Mesenchymal stem cell (in vitro differentiated cells and primary cell): ENCODE measurements around the gene ZNF362.

Experiments
- DNase-seq: peaks from one replicate; pipeline ENCODE4 v3.0.0-alpha.2; 2013
- H2AFZ ChIP-seq: one replicate; pipeline ENCODE4 v1.6.1; 2013; ENCODE audit warnings: low read depth, mild to moderate bottlenecking, control low read depth, inconsistent platforms, low read length, moderate library complexity
- H2AK5ac ChIP-seq: 2 replicates; pipeline ENCODE4 v1.6.1; 2013; ENCODE audit warnings: low read length, moderate library complexity, mild to moderate bottlenecking, inconsistent platforms; ENCODE audit not compliant: severe bottlenecking
- H2BK120ac ChIP-seq: one replicate; pipeline ENCODE4 v1.6.1; 2013; ENCODE audit warnings: low read depth, mild to moderate bottlenecking, inconsistent platforms, low read length, moderate library complexity
- H2BK12ac ChIP-seq, 2 experiments: one replicate each; pipeline ENCODE4 v1.6.1; 2013; ENCODE audit warnings: inconsistent platforms in 2 of 2, low read length in 2 of 2, mild to moderate bottlenecking in 2 of 2, moderate library complexity in 2 of 2, control low read depth in 1 of 2
- H2BK15ac ChIP-seq: one replicate; pipeline ENCODE4 v1.6.1; 2013; ENCODE audit warnings: mild to moderate bottlenecking, low read depth, inconsistent platforms; ENCODE audit not compliant: poor library complexity, severe bottlenecking
- H2BK5ac ChIP-seq: 2 replicates; pipeline ENCODE4 v1.6.1; 2013; ENCODE audit warnings: low read depth, mild to moderate bottlenecking, low read length, control low read depth, inconsistent platforms; ENCODE audit not compliant: poor library complexity, severe bottlenecking
- H3K14ac ChIP-seq, 2 experiments: one replicate each; pipeline ENCODE4 v1.6.1; 2013; ENCODE audit warnings: inconsistent platforms in 2 of 2, low read length in 2 of 2, control low read depth in 1 of 2, mild to moderate bottlenecking in 1 of 2, moderate library complexity in 1 of 2
- H3K18ac ChIP-seq, 2 experiments: one replicate each; pipeline ENCODE4 v1.6.1; 2013; ENCODE audit warnings: inconsistent platforms in 2 of 2, low read length in 2 of 2, control low read depth in 1 of 2, low read depth in 1 of 2, mild to moderate bottlenecking in 1 of 2
- H3K23ac ChIP-seq, 2 experiments: one replicate each; pipeline ENCODE4 v1.6.1; 2013; ENCODE audit warnings: inconsistent platforms in 2 of 2, low read length in 2 of 2, mild to moderate bottlenecking in 2 of 2, moderate library complexity in 2 of 2, control low read depth in 1 of 2
- H3K27ac ChIP-seq: 2 replicates; pipeline ENCODE4 v1.5.1; 2013; ENCODE audit warnings: mild to moderate bottlenecking, moderate library complexity, low read length, control low read depth, inconsistent platforms; ENCODE audit not compliant: poor library complexity, severe bottlenecking
- H3K27me3 ChIP-seq, 2 experiments: 2 replicates each; pipeline versions ENCODE4 v1.6.1 to v1.7.0; 2013; ENCODE audit warnings: low read length in 2 of 2, mild to moderate bottlenecking in 2 of 2, moderate library complexity in 2 of 2, control low read depth in 1 of 2, inconsistent platforms in 1 of 2; ENCODE audit not compliant: control insufficient read depth in 1 of 2, insufficient read depth in 1 of 2
- H3K36me3 ChIP-seq, 2 experiments: 2 replicates each; pipeline versions ENCODE4 v1.6.1 to v1.7.0; 2013; ENCODE audit warnings: low read length in 2 of 2, control low read depth in 1 of 2, inconsistent platforms in 1 of 2, low read depth in 1 of 2, mild to moderate bottlenecking in 1 of 2; ENCODE audit not compliant: insufficient read depth in 2 of 2, control insufficient read depth in 1 of 2
- H3K4ac ChIP-seq, 2 experiments: one replicate each; pipeline ENCODE4 v1.6.1; 2013; ENCODE audit warnings: inconsistent platforms in 2 of 2, low read length in 2 of 2, mild to moderate bottlenecking in 2 of 2, moderate library complexity in 2 of 2, control low read depth in 1 of 2, low read depth in 1 of 2
- H3K4me1 ChIP-seq: 2 replicates; pipeline ENCODE4 v1.6.1; 2013; ENCODE audit warnings: low read depth, low read length, control low read depth; ENCODE audit not compliant: control insufficient read depth, insufficient read depth
- H3K4me2 ChIP-seq: 2 replicates; pipeline ENCODE4 v1.6.1; 2013; ENCODE audit warnings: low read length, mild to moderate bottlenecking, inconsistent platforms; ENCODE audit not compliant: poor library complexity, severe bottlenecking
- H3K4me3 ChIP-seq, 2 experiments: 2 replicates each; pipeline versions ENCODE4 v1.5.1 to v1.7.0; 2013; ENCODE audit warnings: low read length in 2 of 2, mild to moderate bottlenecking in 2 of 2, control low read depth in 1 of 2, low read depth in 1 of 2; ENCODE audit not compliant: insufficient read depth in 1 of 2
- H3K79me1 ChIP-seq: replicated peaks from 2 replicates; pipeline ENCODE4 v1.6.1; 2013; ENCODE audit warnings: mild to moderate bottlenecking, control low read depth, low read length, inconsistent platforms; ENCODE audit not compliant: poor library complexity, severe bottlenecking
- H3K9ac ChIP-seq: 2 replicates; pipeline ENCODE4 v1.7.0; 2013; ENCODE audit warnings: mild to moderate bottlenecking, low read length, moderate library complexity
- H3K9me3 ChIP-seq: 2 replicates; pipeline ENCODE4 v1.7.0; 2013; ENCODE audit warnings: mild to moderate bottlenecking, low read length; ENCODE audit not compliant: control insufficient read depth
- H4K8ac ChIP-seq: one replicate; pipeline ENCODE4 v1.6.1; 2013; ENCODE audit warnings: inconsistent platforms, mild to moderate bottlenecking, low read length, moderate library complexity
- H4K91ac ChIP-seq: one replicate; pipeline ENCODE4 v1.6.1; 2013; ENCODE audit warnings: mild to moderate bottlenecking, low read length, inconsistent platforms
- WGBS: methylation state at CpG from one replicate; pipeline ENCODE4 v1.1.7; 2013; ENCODE audit warnings: mixed read lengths; 5-methylcytosine and 5-hydroxymethylcytosine counted together

The ZNF362 gene

GRCh38 chr1:33338048-33338439 is 81.8 kb downstream of the ZNF362 start:
- H2AFZ ChIP-seq, result no peak overlapping the region
- H4K91ac ChIP-seq, result peak overlapping the region; percentile 16
- no peak overlapping the region for H2BK5ac ChIP-seq
- H3K4me2 ChIP-seq, result no peak overlapping the region
- no peak overlapping the region for H3K14ac ChIP-seq
- H3K9me3 ChIP-seq, result no peaks in the 10 kb centered on the region
- no peaks in the 10 kb centered on the region for H3K27me3 ChIP-seq
- peak overlapping the region; percentile 29 for H2BK120ac ChIP-seq
- H2BK15ac ChIP-seq, result no peak overlapping the region
- peak; percentile 66 for DNase-seq
- H3K27ac ChIP-seq, result peak overlapping the region; percentile 84
- WGBS, result 50% methylated on average over 1 of the region's 1 CpG
- H2AK5ac ChIP-seq, result peak overlapping the region; percentile 5
- peaks cover 28 to 50% of the 10 kb centered on the region in 2 experiments for H3K36me3 ChIP-seq
- H3K9ac ChIP-seq, result peak overlapping the region; percentile 80
- H3K79me1 ChIP-seq, result no peaks in the 10 kb centered on the region
- no peak overlapping the region for H3K23ac ChIP-seq
- peaks cover 41% of the 10 kb centered on the region for H3K4me1 ChIP-seq
- H4K8ac ChIP-seq, result peak overlapping the region; percentile 67
- peak overlapping the region in 1 of 2 experiments; percentile 49 for H3K4me3 ChIP-seq
- H3K4ac ChIP-seq, result no peak overlapping the region
- peak overlapping the region in 1 of 2 experiments; percentile 59 for H2BK12ac ChIP-seq
- peak overlapping the region in 1 of 2 experiments; percentile 40 for H3K18ac ChIP-seq

GRCh38 chr1:33338440-33339211 is 82.3 kb downstream of the ZNF362 start:
- no peak overlapping the region for H2BK15ac ChIP-seq
- H2BK120ac ChIP-seq, result peak overlapping the region; percentile 29
- peak overlapping the region; percentile 80 for H3K9ac ChIP-seq
- no peak overlapping the region for H3K23ac ChIP-seq
- no peak overlapping the region for H3K14ac ChIP-seq
- peak overlapping the region in 1 of 2 experiments; percentile 49 for H3K4me3 ChIP-seq
- peak overlapping the region; percentile 78 for H2AK5ac ChIP-seq
- H3K79me1 ChIP-seq, result no peaks in the 10 kb centered on the region
- DNase-seq, result peak; percentile 97
- 38% methylated on average over 13 of the region's 14 CpGs for WGBS
- H2BK5ac ChIP-seq, result peak overlapping the region; percentile 54
- peak overlapping the region; percentile 84 for H3K27ac ChIP-seq
- peak overlapping the region; percentile 40 to 82 for H3K18ac ChIP-seq
- peaks cover 41% of the 10 kb centered on the region for H3K4me1 ChIP-seq
- no peak overlapping the region for H2BK12ac ChIP-seq
- peaks cover 25 to 47% of the 10 kb centered on the region in 2 experiments for H3K36me3 ChIP-seq
- no peak overlapping the region for H4K8ac ChIP-seq
- peak overlapping the region in 1 of 2 experiments; percentile 13 for H3K4ac ChIP-seq
- peak overlapping the region; percentile 20 for H3K4me2 ChIP-seq
- no peaks in the 10 kb centered on the region for H3K9me3 ChIP-seq
- no peaks in the 10 kb centered on the region for H3K27me3 ChIP-seq
- H2AFZ ChIP-seq, result no peak overlapping the region
- H4K91ac ChIP-seq, result peak overlapping the region; percentile 16

GRCh38 chr1:33339413-33339812 is 83.1 kb downstream of the ZNF362 start:
- peaks cover 20 to 52% of the 10 kb centered on the region in 2 experiments for H3K36me3 ChIP-seq
- H2BK12ac ChIP-seq, result peak overlapping the region in 1 of 2 experiments; percentile 29
- H2AK5ac ChIP-seq, result peak overlapping the region; percentile 68
- no peak for DNase-seq
- no peak overlapping the region for H2BK5ac ChIP-seq
- H3K23ac ChIP-seq, result peak overlapping the region in 1 of 2 experiments; percentile 40
- H3K4me3 ChIP-seq, result peak overlapping the region in 1 of 2 experiments; percentile 46
- H3K9ac ChIP-seq, result peak overlapping the region; percentile 80
- peak overlapping the region in 1 of 2 experiments; percentile 88 for H3K4ac ChIP-seq
- H3K4me2 ChIP-seq, result no peak overlapping the region
- H3K27me3 ChIP-seq, result no peaks in the 10 kb centered on the region
- H3K18ac ChIP-seq, result peak overlapping the region; percentile 25 to 82
- H3K14ac ChIP-seq, result no peak overlapping the region
- H3K9me3 ChIP-seq, result no peaks in the 10 kb centered on the region
- H3K27ac ChIP-seq, result peak overlapping the region; percentile 84
- no peak overlapping the region for H2BK120ac ChIP-seq
- no peak overlapping the region for H2BK15ac ChIP-seq
- H3K79me1 ChIP-seq, result no peaks in the 10 kb centered on the region
- H2AFZ ChIP-seq, result no peak overlapping the region
- H3K4me1 ChIP-seq, result peaks cover 38% of the 10 kb centered on the region
- H4K91ac ChIP-seq, result peak overlapping the region; percentile 53
- WGBS, result 56% methylated on average over 2 of the region's 2 CpGs
- H4K8ac ChIP-seq, result peak overlapping the region; percentile 20

- 84% methylated on average over 6 of the region's 6 CpGs for WGBS
Observed at GRCh38 chr1:33341190-33341589, 84.9 kb downstream of the ZNF362 start.

More at GRCh38 chr1:33341190-33341589, 84.9 kb downstream of the ZNF362 start:
- Histone ChIP-seq H2BK120ac (no peak overlapping the region), H3K18ac (peak overlapping the region; percentile 46 to 64), H3K4ac (peak overlapping the region; percentile 40 to 46), H3K9ac (peak overlapping the region; percentile 80), H2BK12ac (no peak overlapping the region), H3K4me3 (peak overlapping the region in 1 of 2 experiments; percentile 68), H3K4me2 (peak overlapping the region; percentile 20), H2BK5ac (peak overlapping the region; percentile 35), H3K4me1 (peaks cover 39% of the 10 kb centered on the region), H3K23ac (no peak overlapping the region), H3K79me1 (no peaks in the 10 kb centered on the region), H2BK15ac (no peak overlapping the region), H2AK5ac (peak overlapping the region; percentile 53), H2AFZ (no peak overlapping the region), H4K91ac (no peak overlapping the region), H4K8ac (no peak overlapping the region), H3K14ac (no peak overlapping the region), H3K27ac (peak overlapping the region; percentile 92), H3K9me3 (no peaks in the 10 kb centered on the region), H3K36me3 (peaks cover 13 to 52% of the 10 kb centered on the region in 2 experiments), H3K27me3 (no peaks in the 10 kb centered on the region)
- no peak for DNase-seq
